DOHH2 (cell line): ENCODE results near the gene FXYD3.

Source experiments
- EZH2phosphoT487 ChIP-seq: fragments of 200-600 bp; sonication (generic); IDR thresholded peaks from 2 replicates; pipeline ENCODE4 v1.6.1; 2017; ENCODE audit warnings: borderline replicate concordance, mild to moderate bottlenecking, antibody characterized with exemption, low read length, moderate library complexity, mixed read lengths
- TF ChIP-seq, protein P1 (sequence below): fragments of 200-600 bp; sonication (generic); IDR thresholded peaks from one replicate; pipeline ENCODE4 v1.5.1; 2014; ENCODE audit warnings: antibody characterized with exemption, mild to moderate bottlenecking, low read depth, low read length; ENCODE audit not compliant: poor library complexity, severe bottlenecking

DNA sequence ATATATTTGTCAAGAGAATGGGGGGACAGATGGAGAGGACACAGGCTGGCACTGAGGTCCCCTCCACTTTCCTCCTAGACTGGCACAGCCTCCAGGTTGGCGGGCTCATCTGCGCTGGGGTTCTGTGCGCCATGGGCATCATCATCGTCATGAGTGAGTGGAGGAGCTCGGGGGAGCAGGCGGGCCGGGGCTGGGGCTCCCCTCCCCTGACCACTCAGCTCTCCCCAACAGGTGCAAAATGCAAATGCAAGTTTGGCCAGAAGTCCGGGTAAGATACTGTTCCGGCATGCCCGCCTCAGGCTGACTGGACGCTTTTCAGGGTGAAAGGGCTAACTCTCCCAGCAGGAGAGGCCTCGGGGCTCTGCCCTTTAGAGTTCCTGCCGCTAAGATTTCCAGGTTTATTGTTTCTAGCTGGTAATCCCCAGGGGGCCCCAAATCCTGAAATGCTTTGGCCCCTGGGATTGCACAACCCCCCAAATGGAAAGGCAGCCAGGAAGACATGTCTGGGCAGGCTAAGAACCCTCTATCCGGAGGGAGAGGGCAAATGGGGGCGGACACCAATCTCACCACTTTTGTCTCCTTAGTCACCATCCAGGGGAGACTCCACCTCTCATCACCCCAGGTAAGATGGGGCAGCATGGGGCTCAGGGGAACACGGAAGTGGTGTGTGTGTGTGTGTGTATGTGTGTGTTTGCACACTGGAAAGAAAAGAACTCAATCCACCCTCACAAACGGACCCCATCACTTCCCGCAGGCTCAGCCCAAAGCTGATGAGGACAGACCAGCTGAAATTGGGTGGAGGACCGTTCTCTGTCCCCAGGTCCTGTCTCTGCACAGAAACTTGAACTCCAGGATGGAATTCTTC, 7.3 kb downstream of the FXYD3 start:
- TF ChIP-seq, protein P1, sequence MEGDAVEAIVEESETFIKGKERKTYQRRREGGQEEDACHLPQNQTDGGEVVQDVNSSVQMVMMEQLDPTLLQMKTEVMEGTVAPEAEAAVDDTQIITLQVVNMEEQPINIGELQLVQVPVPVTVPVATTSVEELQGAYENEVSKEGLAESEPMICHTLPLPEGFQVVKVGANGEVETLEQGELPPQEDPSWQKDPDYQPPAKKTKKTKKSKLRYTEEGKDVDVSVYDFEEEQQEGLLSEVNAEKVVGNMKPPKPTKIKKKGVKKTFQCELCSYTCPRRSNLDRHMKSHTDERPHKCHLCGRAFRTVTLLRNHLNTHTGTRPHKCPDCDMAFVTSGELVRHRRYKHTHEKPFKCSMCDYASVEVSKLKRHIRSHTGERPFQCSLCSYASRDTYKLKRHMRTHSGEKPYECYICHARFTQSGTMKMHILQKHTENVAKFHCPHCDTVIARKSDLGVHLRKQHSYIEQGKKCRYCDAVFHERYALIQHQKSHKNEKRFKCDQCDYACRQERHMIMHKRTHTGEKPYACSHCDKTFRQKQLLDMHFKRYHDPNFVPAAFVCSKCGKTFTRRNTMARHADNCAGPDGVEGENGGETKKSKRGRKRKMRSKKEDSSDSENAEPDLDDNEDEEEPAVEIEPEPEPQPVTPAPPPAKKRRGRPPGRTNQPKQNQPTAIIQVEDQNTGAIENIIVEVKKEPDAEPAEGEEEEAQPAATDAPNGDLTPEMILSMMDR: no peak
- no peak for TF ChIP-seq EZH2phosphoT487
